Measurements from ENCODE around the gene MAP3K9. TPM values are rescaled to one million over a fixed set of nuclear protein-coding genes. Genes with fewer than 3 reads are reported as not detected.

MAP3K9 gene
- total and polyA plus RNA-seq, 2 donors (not counting 3 experiments of a cell fraction or from before 2014, with no cell fraction given) = 0.06 to 0.11 TPM

DNA sequence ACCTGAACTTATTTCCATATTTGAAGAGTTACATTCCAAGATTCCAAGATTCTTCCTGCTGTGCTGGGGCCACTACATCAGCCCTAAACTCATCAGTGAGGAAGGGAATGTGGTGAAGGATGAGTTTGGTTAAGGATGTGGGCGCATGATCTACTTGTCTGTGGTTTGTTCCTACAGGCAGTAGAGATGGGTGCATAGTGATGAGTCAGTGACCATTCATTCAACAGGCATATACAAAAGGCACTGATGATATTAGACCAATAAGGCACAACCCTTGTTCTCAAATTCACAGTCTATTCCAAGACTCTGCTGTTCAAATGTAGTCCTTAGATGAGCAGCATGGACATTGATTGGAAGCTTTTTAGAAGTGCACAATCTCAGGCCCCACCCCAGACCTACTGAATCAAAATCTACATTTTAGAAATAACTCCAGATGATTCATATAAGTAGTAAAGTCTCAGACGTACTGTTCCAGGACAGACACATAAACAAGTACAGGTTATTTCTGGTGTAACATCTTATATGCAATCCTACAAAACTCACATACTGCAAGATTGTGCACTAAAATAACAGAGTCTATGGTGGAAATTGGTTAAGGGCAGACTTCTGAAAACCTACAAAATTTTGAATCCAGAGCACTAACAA is 47.7 kb upstream of the MAP3K9 start:
- no peak overlapping the region for H3K27ac ChIP-seq (ENCODE audit: insufficient read depth, low read depth, low read length)
- FAIRE-seq = no peak
- DNase-seq (ENCODE audit: low read depth, low spot score) = no peak
- intact Hi-C loops (cut with micrococcal nuclease) = no loop called here
- H2AFZ ChIP-seq (ENCODE audit: low read depth, low read length) = no peak overlapping the region
- dilution Hi-C loops (cut with MboI; ENCODE audit: extremely low pct_ligation_motif_present, low sequenced_read_pairs) = no loop called here
- H3K9me3 ChIP-seq (replicated peaks; ENCODE audit: control insufficient read depth, insufficient read depth, low read length) = no peaks in the 10 kb centered on the region
- no TSS peak for BruUV-seq (replicated peaks)
- no peaks in the 10 kb centered on the region for H3K9me1 ChIP-seq (replicated peaks; ENCODE audit: control insufficient read depth, extremely low read depth, insufficient read depth, low read length)
- H3K9ac ChIP-seq (replicated peaks; ENCODE audit: extremely low read depth, insufficient read depth, low read length) = no peak overlapping the region
- H3K27me3 ChIP-seq (ENCODE audit: control insufficient read depth in 2 of 2, insufficient read depth in 2 of 2, low read length in 2 of 2) = peaks cover 0 to 8% of the 10 kb centered on the region in 2 experiments
- CTCF ChIA-PET = no interaction called here
- H4K20me1 ChIP-seq (replicated peaks; ENCODE audit: control insufficient read depth, extremely low read depth, insufficient read depth, low read length) = no peaks in the 10 kb centered on the region
- H3K4me1 ChIP-seq (ENCODE audit: control insufficient read depth, extremely low read depth, insufficient read depth, low read length) = no peaks in the 10 kb centered on the region
- POLR2A ChIA-PET = no interaction called here
- TF ChIP-seq MYC (IDR thresholded peaks at IDR 0.05; ENCODE audit: low read depth, low read length) = no peak
- TF ChIP-seq EZH2 (IDR thresholded peaks at IDR 0.05; ENCODE audit: borderline replicate concordance, low read depth, low read length, severe bottlenecking) = no peak
- no peak for TF ChIP-seq GATA2 (IDR thresholded peaks at IDR 0.05; ENCODE audit: insufficient read depth, insufficient read length, low read depth, low read length)
- no peak for TF ChIP-seq POLR2A (IDR thresholded peaks at IDR 0.05; ENCODE audit: low read depth, low read length)
- TF ChIP-seq FOS (IDR thresholded peaks at IDR 0.05; ENCODE audit: borderline replicate concordance, insufficient read depth, low read length) = no peak
- TF ChIP-seq, protein P1, sequence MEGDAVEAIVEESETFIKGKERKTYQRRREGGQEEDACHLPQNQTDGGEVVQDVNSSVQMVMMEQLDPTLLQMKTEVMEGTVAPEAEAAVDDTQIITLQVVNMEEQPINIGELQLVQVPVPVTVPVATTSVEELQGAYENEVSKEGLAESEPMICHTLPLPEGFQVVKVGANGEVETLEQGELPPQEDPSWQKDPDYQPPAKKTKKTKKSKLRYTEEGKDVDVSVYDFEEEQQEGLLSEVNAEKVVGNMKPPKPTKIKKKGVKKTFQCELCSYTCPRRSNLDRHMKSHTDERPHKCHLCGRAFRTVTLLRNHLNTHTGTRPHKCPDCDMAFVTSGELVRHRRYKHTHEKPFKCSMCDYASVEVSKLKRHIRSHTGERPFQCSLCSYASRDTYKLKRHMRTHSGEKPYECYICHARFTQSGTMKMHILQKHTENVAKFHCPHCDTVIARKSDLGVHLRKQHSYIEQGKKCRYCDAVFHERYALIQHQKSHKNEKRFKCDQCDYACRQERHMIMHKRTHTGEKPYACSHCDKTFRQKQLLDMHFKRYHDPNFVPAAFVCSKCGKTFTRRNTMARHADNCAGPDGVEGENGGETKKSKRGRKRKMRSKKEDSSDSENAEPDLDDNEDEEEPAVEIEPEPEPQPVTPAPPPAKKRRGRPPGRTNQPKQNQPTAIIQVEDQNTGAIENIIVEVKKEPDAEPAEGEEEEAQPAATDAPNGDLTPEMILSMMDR (IDR thresholded peaks at IDR 0.05; ENCODE audit: extremely low read depth in 1 of 2, insufficient read depth in 1 of 2, low read depth in 1 of 2, low read length in 2 of 2) = no peak
- TF ChIP-seq, protein P2, sequence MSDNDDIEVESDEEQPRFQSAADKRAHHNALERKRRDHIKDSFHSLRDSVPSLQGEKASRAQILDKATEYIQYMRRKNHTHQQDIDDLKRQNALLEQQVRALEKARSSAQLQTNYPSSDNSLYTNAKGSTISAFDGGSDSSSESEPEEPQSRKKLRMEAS (IDR thresholded peaks at IDR 0.05; ENCODE audit: insufficient read depth, insufficient read length) = no peak
- TF ChIP-seq JUN (IDR thresholded peaks at IDR 0.05; ENCODE audit: borderline replicate concordance, insufficient read depth, insufficient read length, low read depth) = no peak
- no peak for TF ChIP-seq POLR2AphosphoS5 (IDR thresholded peaks at IDR 0.05; ENCODE audit: insufficient read depth, low read depth, low read length)
- H3K36me3 ChIP-seq (ENCODE audit: control insufficient read depth in 2 of 2, extremely low read depth in 1 of 2, insufficient read depth in 2 of 2, low read length in 2 of 2) = no peaks in the 10 kb centered on the region
- H3K79me2 ChIP-seq (ENCODE audit: control insufficient read depth, insufficient read depth, low read length) = no peaks in the 10 kb centered on the region
- H3K4me3 ChIP-seq (replicated peaks in 1 of 3; ENCODE audit: insufficient read depth in 1 of 3, low read depth in 1 of 3, low read length in 3 of 3) = no peak overlapping the region
- no peak overlapping the region for H3K4me2 ChIP-seq (ENCODE audit: insufficient read depth, low read length)
